ENCODE data around the gene CD2AP. TPM values are rescaled to one million over a fixed set of nuclear protein-coding genes. Genes with fewer than 3 reads are reported as not detected.

The CD2AP gene
- polyA plus RNA-seq, 1 experiment, result 2.2 TPM

- H3K27me3 ChIP-seq (ENCODE audit: control insufficient read depth, insufficient read depth, low read length), result no peaks in the 10 kb centered on the region
- DNase-seq (ENCODE audit: low read depth), result no peak
- no peak for TF ChIP-seq CTCF (IDR thresholded peaks at IDR 0.05; ENCODE audit: insufficient read depth, low read depth, low read length)
- H3K4me3 ChIP-seq (ENCODE audit: low read depth, low read length), result no peak overlapping the region
- H3K36me3 ChIP-seq (ENCODE audit: control insufficient read depth, insufficient read depth, low read length), result peaks cover 2% of the 10 kb centered on the region
- CTCF ChIA-PET, result no interaction called here
- POLR2A ChIA-PET, result no interaction called here
Measured at GRCh38 chr6:47598367-47598766, 120.8 kb downstream of the CD2AP start.

GRCh38 chr6:47599512-47599911 is 121.9 kb downstream of the CD2AP start:
- DNase-seq (ENCODE audit: low read depth), result no peak
- Histone ChIP-seq H3K36me3 (ENCODE audit: control insufficient read depth, insufficient read depth, low read length) (peaks cover 2% of the 10 kb centered on the region), H3K27me3 (ENCODE audit: control insufficient read depth, insufficient read depth, low read length) (no peaks in the 10 kb centered on the region), H3K4me3 (ENCODE audit: low read depth, low read length) (no peak overlapping the region)
- ChIA-PET CTCF (interaction anchor here (0.6 kb wide), 1 partner anchor 30 kb away, joined by 4 read pairs; no protein-coding TSS in a partner anchor), POLR2A (interaction anchor here (0.7 kb wide), 1 partner anchor 9 kb away, joined by 3 read pairs; no protein-coding TSS in a partner anchor)
- no peak for TF ChIP-seq CTCF (IDR thresholded peaks at IDR 0.05; ENCODE audit: insufficient read depth, low read depth, low read length)

GRCh38 chr6:47603227-47603626 is 125.6 kb downstream of the CD2AP start:
- no peaks in the 10 kb centered on the region; the same call in 1 of the 2 replicates for H3K36me3 ChIP-seq (ENCODE audit: control insufficient read depth, insufficient read depth, low read length)
- TF ChIP-seq CTCF (IDR thresholded peaks at IDR 0.05; ENCODE audit: insufficient read depth, low read depth, low read length), result no peak
- DNase-seq (ENCODE audit: low read depth), result no peak
- no peak overlapping the region for H3K4me3 ChIP-seq (ENCODE audit: low read depth, low read length)
- H3K27me3 ChIP-seq (ENCODE audit: control insufficient read depth, insufficient read depth, low read length), result no peaks in the 10 kb centered on the region
- CTCF ChIA-PET, result no interaction called here
- POLR2A ChIA-PET, result no interaction called here

- no peak for DNase-seq (ENCODE audit: low read depth)
- H3K27me3 ChIP-seq (ENCODE audit: control insufficient read depth, insufficient read depth, low read length), result no peaks in the 10 kb centered on the region
- no peak for TF ChIP-seq CTCF (IDR thresholded peaks at IDR 0.05; ENCODE audit: insufficient read depth, low read depth, low read length)
- ChIA-PET POLR2A (no interaction called here), CTCF (no interaction called here)
- H3K36me3 ChIP-seq (ENCODE audit: control insufficient read depth, insufficient read depth, low read length), result no peaks in the 10 kb centered on the region; the same call in 1 of the 2 replicates
- H3K4me3 ChIP-seq (ENCODE audit: low read depth, low read length), result no peak overlapping the region
Measured at GRCh38 chr6:47603995-47604394, 126.4 kb downstream of the CD2AP start.

- POLR2A ChIA-PET, result no interaction called here
- Histone ChIP-seq H3K27me3 (ENCODE audit: control insufficient read depth, insufficient read depth, low read length) (no peaks in the 10 kb centered on the region), H3K36me3 (ENCODE audit: control insufficient read depth, insufficient read depth, low read length) (peaks cover 1% of the 10 kb centered on the region; the same call in 1 of the 2 replicates), H3K4me3 (ENCODE audit: low read depth, low read length) (no peak overlapping the region)
- no peak for TF ChIP-seq CTCF (IDR thresholded peaks at IDR 0.05; ENCODE audit: insufficient read depth, low read depth, low read length)
- CTCF ChIA-PET, result interaction anchor here (1.2 kb wide), 1 partner anchor 9 kb away, joined by 7 read pairs; no protein-coding TSS in a partner anchor
- DNase-seq (ENCODE audit: low read depth), result no peak
Measured at GRCh38 chr6:47621838-47622449, 144.4 kb downstream of the CD2AP start.

All from BJ (cell line).